Left ventricle myocardium inferior (tissue), 1 donor: ENCODE data around the gene CIB2. TPM values are rescaled to one million over a fixed set of nuclear protein-coding genes. Genes with fewer than 3 reads are reported as not detected.

ENCODE experiments used
- DNase-seq: peaks from one replicate; pipeline ENCODE4 v3.0.0-alpha.2; 2020
- H3K27ac ChIP-seq: fragments of 200-600 bp; replicated peaks from 2 replicates; pipeline ENCODE4 v1.8.0; 2021
- H3K27me3 ChIP-seq: fragments of 200-600 bp; 2 replicates; pipeline ENCODE4 v1.8.0; 2021; ENCODE audit warnings: low read depth
- H3K36me3 ChIP-seq: fragments of 200-600 bp; 2 replicates; pipeline ENCODE4 v1.8.0; 2021
- H3K4me1 ChIP-seq: fragments of 200-600 bp; 2 replicates; pipeline ENCODE4 v1.8.0; 2021
- H3K4me3 ChIP-seq: fragments of 200-600 bp; 2 replicates; pipeline ENCODE4 v1.8.0; 2021; ENCODE audit warnings: mild to moderate bottlenecking, moderate library complexity
- H3K9me3 ChIP-seq: fragments of 200-600 bp; replicated peaks from 2 replicates; pipeline ENCODE4 v1.8.0; 2021
- CTCF ChIP-seq: fragments of 200-600 bp; IDR thresholded peaks from 2 replicates; pipeline ENCODE4 v1.8.0; 2021; ENCODE audit warnings: antibody characterized with exemption, mild to moderate bottlenecking, borderline replicate concordance
- intact Hi-C: fragments of 100-400 bp; cut with micrococcal nuclease; formaldehyde crosslinking; loops from one replicate; pipeline ENCODE4 v1.11.0; 2022
- total RNA-seq: library from RNA; stranded (reverse); fragmentation: NEBNext Ultra II Directional; extraction: Animal tissue kit (Norgen Biotek cat#: 25700); gene quantifications from one replicate; pipeline ENCODE4 v1.2.1, GENCODE V29; 2021
- donor health status: DM: no; HTN: yes; CAD: no; lungs with severe emphysema.

Gene CIB2
- total RNA-seq, 1 donor from 2014 or later: 26.1 TPM

- no peaks in the 10 kb centered on the region for H3K27me3 ChIP-seq
- no peak overlapping the region for H3K4me3 ChIP-seq
- H3K36me3 ChIP-seq: no peaks in the 10 kb centered on the region
- H3K27ac ChIP-seq: no peak overlapping the region
- H3K9me3 ChIP-seq: no peaks in the 10 kb centered on the region
- H3K4me1 ChIP-seq: peaks cover 4% of the 10 kb centered on the region
- no peak for DNase-seq
- intact Hi-C loops: loop anchor here (5.0 kb wide), 2 partner anchors 86 to 131 kb away; no protein-coding TSS in a partner anchor
- TF ChIP-seq CTCF: no peak
These were observed 19.5 kb downstream of the CIB2 start for GRCh38 chr15:78111788-78112187.

GRCh38 chr15:78110916-78111475 is 20.2 kb downstream of the CIB2 start:
- Histone ChIP-seq H3K27ac (no peak overlapping the region), H3K9me3 (no peaks in the 10 kb centered on the region), H3K4me3 (no peak overlapping the region), H3K36me3 (no peaks in the 10 kb centered on the region), H3K27me3 (no peaks in the 10 kb centered on the region), H3K4me1 (peaks cover 4% of the 10 kb centered on the region)
- TF ChIP-seq CTCF: no peak
- intact Hi-C loops: loop anchor here (5.0 kb wide), 2 partner anchors 86 to 131 kb away; no protein-coding TSS in a partner anchor
- DNase-seq: no peak

GRCh38 chr15:78110096-78110495 is 21.1 kb downstream of the CIB2 start:
- no peak for TF ChIP-seq CTCF
- H3K36me3 ChIP-seq: no peaks in the 10 kb centered on the region
- peaks cover 4% of the 10 kb centered on the region for H3K4me1 ChIP-seq
- intact Hi-C loops: loop anchor here (5.0 kb wide), 2 partner anchors 87 to 132 kb away; no protein-coding TSS in a partner anchor
- H3K27me3 ChIP-seq: no peaks in the 10 kb centered on the region
- H3K27ac ChIP-seq: no peak overlapping the region
- no peak overlapping the region for H3K4me3 ChIP-seq
- DNase-seq: no peak
- no peaks in the 10 kb centered on the region for H3K9me3 ChIP-seq

- H3K27me3 ChIP-seq: no peaks in the 10 kb centered on the region
- no peak for TF ChIP-seq CTCF
- H3K27ac ChIP-seq: no peak overlapping the region
- no peak for DNase-seq
- no peaks in the 10 kb centered on the region for H3K36me3 ChIP-seq
- H3K9me3 ChIP-seq: no peaks in the 10 kb centered on the region
- H3K4me3 ChIP-seq: no peak overlapping the region
- H3K4me1 ChIP-seq: peaks cover 4% of the 10 kb centered on the region
- intact Hi-C loops: loop anchor here (2.0 to 10.0 kb wide), 2 partner anchors 104 to 142 kb away; no protein-coding TSS in a partner anchor
These were observed 22.1 kb downstream of the CIB2 start for GRCh38 chr15:78109156-78109555.

- no peaks in the 10 kb centered on the region for H3K9me3 ChIP-seq
- intact Hi-C loops: loop anchor here (2.0 to 10.0 kb wide), 2 partner anchors 104 to 142 kb away; no protein-coding TSS in a partner anchor
- no peaks in the 10 kb centered on the region for H3K36me3 ChIP-seq
- DNase-seq: peak; percentile 81
- TF ChIP-seq CTCF: peak; percentile 98
- H3K27ac ChIP-seq: no peak overlapping the region
- peaks cover 2% of the 10 kb centered on the region for H3K4me1 ChIP-seq
- H3K27me3 ChIP-seq: no peaks in the 10 kb centered on the region
- no peak overlapping the region for H3K4me3 ChIP-seq
These were observed 22.8 kb downstream of the CIB2 start for GRCh38 chr15:78108300-78109084.
